HG03108 (cell line): Measurements from ENCODE around the gene SAP130.
"Not testable (repeated sequence)": the region's sequence is repeated elsewhere in the genome, so short reads cannot be mapped to it uniquely, and the experiment has no call there.

Experiments
- ATAC-seq: cut with Tn5 transposase; IDR thresholded peaks from one replicate; pipeline ENCODE4 v1.9.1; 2021; ENCODE audit warnings: moderate library complexity; ENCODE audit not compliant: unreplicated experiment

Gene SAP130

GRCh38 chr2:127953849-127954248, 74.0 kb downstream of the SAP130 start:
- ATAC-seq: no peak

GRCh38 chr2:127953128-127953718, 74.6 kb downstream of the SAP130 start:
- ATAC-seq: no peak

GRCh38 chr2:127951026-127951425, 76.8 kb downstream of the SAP130 start:
- no peak for ATAC-seq

- no peak for ATAC-seq
Observed at GRCh38 chr2:127950264-127950663, 77.6 kb downstream of the SAP130 start.

GRCh38 chr2:127945281-127945680, 82.6 kb downstream of the SAP130 start:
- no peak for ATAC-seq

- no peak for ATAC-seq
Observed at GRCh38 chr2:127943186-127943585, 84.7 kb downstream of the SAP130 start.

GRCh38 chr2:127942002-127942401, 85.9 kb downstream of the SAP130 start:
- ATAC-seq: no peak

GRCh38 chr2:127941461-127941860, 86.4 kb downstream of the SAP130 start:
- no peak for ATAC-seq

- ATAC-seq: no peak
Observed at GRCh38 chr2:127940641-127941040, 87.2 kb downstream of the SAP130 start.

- no peak for ATAC-seq
Observed at GRCh38 chr2:127935337-127935736, 92.5 kb downstream of the SAP130 start.

GRCh38 chr2:127932199-127932876, 95.5 kb downstream of the SAP130 start:
- ATAC-seq: no peak

- no peak for ATAC-seq
Observed at GRCh38 chr2:127929449-127929848, 98.4 kb downstream of the SAP130 start.

GRCh38 chr2:127927384-127927783, 100.5 kb downstream of the SAP130 start:
- ATAC-seq: no peak

GRCh38 chr2:127917916-127918315, 109.9 kb downstream of the SAP130 start:
- ATAC-seq: no peak

GRCh38 chr2:127913808-127914457, 113.9 kb downstream of the SAP130 start:
- ATAC-seq: no peak

GRCh38 chr2:127911737-127912136, 116.1 kb downstream of the SAP130 start:
- ATAC-seq: no peak

GRCh38 chr2:127910415-127910814, 117.4 kb downstream of the SAP130 start:
- ATAC-seq: no peak

GRCh38 chr2:127909019-127909418, 118.8 kb downstream of the SAP130 start:
- ATAC-seq: no peak

- ATAC-seq: not testable (repeated sequence)
Observed at GRCh38 chr2:127907733-127908400, 120.0 kb downstream of the SAP130 start.

GRCh38 chr2:127906206-127906926, 121.5 kb downstream of the SAP130 start:
- ATAC-seq: no peak
